Vagina (tissue), 2 donors: Measurements from ENCODE around the gene ACE2. TPM values are rescaled to one million over a fixed set of nuclear protein-coding genes. Genes with fewer than 3 reads are reported as not detected.

Experiments used
- DNase-seq, 2 donors: peaks; one replicate each; pipeline ENCODE4 v3.0.0-alpha.2; 2017; ENCODE audit errors: extremely low spot score in 2 of 2
- H3K27ac ChIP-seq: fragments of 200-600 bp; sonication (generic); one replicate; pipeline ENCODE4 v1.5.1; 2019
- H3K27me3 ChIP-seq: fragments of 200-600 bp; sonication (generic); one replicate; pipeline ENCODE4 v1.5.1; 2019
- H3K36me3 ChIP-seq, 2 donors: fragments of 200-600 bp; sonication (generic); one replicate each; pipeline ENCODE4 v1.5.1; 2017 to 2019
- H3K4me1 ChIP-seq: fragments of 200-600 bp; sonication (generic); one replicate; pipeline ENCODE4 v1.5.1; 2019
- H3K4me3 ChIP-seq, 2 donors: fragments of 200-600 bp; sonication (generic); 1 replicate in 1 of 2; 2 replicates in 1 of 2; pipeline ENCODE4 v1.5.1; 2016 to 2019
- H3K9me3 ChIP-seq: fragments of 200-600 bp; sonication (generic); one replicate; pipeline ENCODE4 v1.5.1; 2019
- POLR2A ChIP-seq, 2 donors: fragments of 450-650 bp; IDR thresholded peaks; one replicate each; pipeline ENCODE4 v1.6.1; 2017; ENCODE audit warnings: antibody characterized with exemption in 2 of 2, mild to moderate bottlenecking in 2 of 2, moderate library complexity in 2 of 2
- POLR2AphosphoS5 ChIP-seq, 2 donors: sonication (generic); formaldehyde crosslinking; IDR thresholded peaks; one replicate each; pipeline ENCODE4 v1.9.0; 2017; ENCODE audit warnings: antibody characterized with exemption in 2 of 2, mild to moderate bottlenecking in 2 of 2, low read depth in 1 of 2; ENCODE audit not compliant: insufficient read depth in 1 of 2
- intact Hi-C: fragments of 100-400 bp; cut with DNase I; formaldehyde crosslinking; loops from one replicate; pipeline ENCODE4 v1.15.1; 2023
- total RNA-seq: library from RNA; depleted of rRNA; stranded (reverse); fragments of >200 nt; gene quantifications from one replicate; pipeline ENCODE4 v1.2.3, GENCODE V29; 2016
- TF ChIP-seq, protein P1 (sequence below), 3 experiments: fragments of 450-650 bp in 2 of 3; fragments of 200-600 bp in 1 of 3; sonication (generic) in 1 of 3; IDR thresholded peaks; one replicate each; pipeline ENCODE4 v1.5.1; 2017 to 2019; ENCODE audit warnings: antibody characterized with exemption in 3 of 3, mild to moderate bottlenecking in 2 of 3, moderate library complexity in 2 of 3

Gene ACE2
- total RNA-seq, 1 donor from 2014 or later, result 0.49 TPM

DNA sequence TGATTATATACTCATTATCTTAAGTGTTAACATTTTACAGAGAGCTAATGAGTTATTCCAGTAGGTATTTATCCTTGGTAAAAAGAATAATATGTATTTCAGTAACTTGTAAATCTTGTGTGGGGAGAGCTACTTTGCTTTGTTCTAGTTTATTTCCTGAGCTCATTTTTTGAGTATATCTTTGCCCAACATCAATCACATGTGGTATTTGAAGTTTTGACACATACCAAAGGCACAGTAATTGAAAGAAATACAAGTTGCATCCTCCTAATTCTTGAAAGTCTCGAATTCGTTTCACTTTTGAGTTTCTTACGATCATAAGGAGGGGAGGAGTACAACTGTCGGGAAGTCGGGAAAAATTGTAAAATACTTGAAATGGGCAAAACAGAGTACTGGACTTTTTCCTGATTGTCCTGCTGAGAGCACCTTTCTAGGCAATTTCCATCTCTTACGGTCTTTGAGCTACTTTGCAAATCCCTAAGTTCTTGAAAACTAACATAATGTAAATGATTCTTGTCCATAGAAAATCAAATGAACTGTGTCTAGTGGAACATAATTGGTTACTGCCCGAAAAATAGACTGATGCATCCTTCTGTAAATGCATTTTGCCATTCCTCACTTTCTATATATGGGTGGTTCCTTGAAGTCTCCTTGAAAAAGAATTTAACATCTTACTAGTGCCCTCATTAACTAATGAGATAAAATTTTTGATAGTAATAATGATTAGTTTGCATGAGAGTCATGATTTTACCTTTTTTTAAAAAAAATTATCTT lies 43.2 kb upstream of the ACE2 start:
- Histone ChIP-seq H3K27me3 (no peaks in the 10 kb centered on the region), H3K36me3 (no peaks in the 10 kb centered on the region), H3K4me3 (no peak overlapping the region), H3K27ac (no peak overlapping the region), H3K9me3 (no peaks in the 10 kb centered on the region), H3K4me1 (no peaks in the 10 kb centered on the region)
- no peak for DNase-seq
- TF ChIP-seq POLR2AphosphoS5 (IDR thresholded peaks at IDR 0.05; ENCODE audit: insufficient read depth in 1 of 2, low read depth in 1 of 2) (no peak), POLR2A (IDR thresholded peaks at IDR 0.05) (no peak)
- TF ChIP-seq, protein P1, sequence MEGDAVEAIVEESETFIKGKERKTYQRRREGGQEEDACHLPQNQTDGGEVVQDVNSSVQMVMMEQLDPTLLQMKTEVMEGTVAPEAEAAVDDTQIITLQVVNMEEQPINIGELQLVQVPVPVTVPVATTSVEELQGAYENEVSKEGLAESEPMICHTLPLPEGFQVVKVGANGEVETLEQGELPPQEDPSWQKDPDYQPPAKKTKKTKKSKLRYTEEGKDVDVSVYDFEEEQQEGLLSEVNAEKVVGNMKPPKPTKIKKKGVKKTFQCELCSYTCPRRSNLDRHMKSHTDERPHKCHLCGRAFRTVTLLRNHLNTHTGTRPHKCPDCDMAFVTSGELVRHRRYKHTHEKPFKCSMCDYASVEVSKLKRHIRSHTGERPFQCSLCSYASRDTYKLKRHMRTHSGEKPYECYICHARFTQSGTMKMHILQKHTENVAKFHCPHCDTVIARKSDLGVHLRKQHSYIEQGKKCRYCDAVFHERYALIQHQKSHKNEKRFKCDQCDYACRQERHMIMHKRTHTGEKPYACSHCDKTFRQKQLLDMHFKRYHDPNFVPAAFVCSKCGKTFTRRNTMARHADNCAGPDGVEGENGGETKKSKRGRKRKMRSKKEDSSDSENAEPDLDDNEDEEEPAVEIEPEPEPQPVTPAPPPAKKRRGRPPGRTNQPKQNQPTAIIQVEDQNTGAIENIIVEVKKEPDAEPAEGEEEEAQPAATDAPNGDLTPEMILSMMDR (IDR thresholded peaks at IDR 0.05), result no peak
- intact Hi-C loops, result no loop called here

- Histone ChIP-seq H3K27me3 (no peaks in the 10 kb centered on the region), H3K4me1 (no peaks in the 10 kb centered on the region), H3K36me3 (no peaks in the 10 kb centered on the region), H3K27ac (no peak overlapping the region), H3K4me3 (no peak overlapping the region), H3K9me3 (no peaks in the 10 kb centered on the region)
- TF ChIP-seq, protein P1 (IDR thresholded peaks at IDR 0.05), result no peak
- no peak for TF ChIP-seq POLR2A (IDR thresholded peaks at IDR 0.05)
- no peak for TF ChIP-seq POLR2AphosphoS5 (IDR thresholded peaks at IDR 0.05; ENCODE audit: insufficient read depth in 1 of 2, low read depth in 1 of 2)
- no peak for DNase-seq
- intact Hi-C loops, result no loop called here
Observed at GRCh38 chrX:15631637-15632036, 30.9 kb upstream of the ACE2 start.

- DNase-seq, result no peak
- Histone ChIP-seq H3K4me1 (no peaks in the 10 kb centered on the region), H3K36me3 (no peaks in the 10 kb centered on the region), H3K27me3 (no peaks in the 10 kb centered on the region), H3K4me3 (no peak overlapping the region), H3K27ac (no peak overlapping the region), H3K9me3 (no peaks in the 10 kb centered on the region)
- intact Hi-C loops, result no loop called here
- TF ChIP-seq, protein P1 (IDR thresholded peaks at IDR 0.05), result no peak
- TF ChIP-seq POLR2AphosphoS5 (IDR thresholded peaks at IDR 0.05; ENCODE audit: insufficient read depth in 1 of 2, low read depth in 1 of 2), result no peak
- no peak for TF ChIP-seq POLR2A (IDR thresholded peaks at IDR 0.05)
Observed at GRCh38 chrX:15623054-15623453, 22.3 kb upstream of the ACE2 start.

GRCh38 chrX:15619053-15619755 lies 18.4 kb upstream of the ACE2 start:
- H3K9me3 ChIP-seq, result no peaks in the 10 kb centered on the region
- H3K27ac ChIP-seq, result no peak overlapping the region
- intact Hi-C loops, result no loop called here
- no peaks in the 10 kb centered on the region for H3K27me3 ChIP-seq
- no peak for TF ChIP-seq POLR2AphosphoS5 (IDR thresholded peaks at IDR 0.05; ENCODE audit: insufficient read depth in 1 of 2, low read depth in 1 of 2)
- TF ChIP-seq, protein P1 (IDR thresholded peaks at IDR 0.05), result no peak
- no peak for TF ChIP-seq POLR2A (IDR thresholded peaks at IDR 0.05)
- H3K4me3 ChIP-seq, result no peak overlapping the region
- DNase-seq, result no peak
- no peaks in the 10 kb centered on the region for H3K36me3 ChIP-seq
- H3K4me1 ChIP-seq, result no peaks in the 10 kb centered on the region

DNA sequence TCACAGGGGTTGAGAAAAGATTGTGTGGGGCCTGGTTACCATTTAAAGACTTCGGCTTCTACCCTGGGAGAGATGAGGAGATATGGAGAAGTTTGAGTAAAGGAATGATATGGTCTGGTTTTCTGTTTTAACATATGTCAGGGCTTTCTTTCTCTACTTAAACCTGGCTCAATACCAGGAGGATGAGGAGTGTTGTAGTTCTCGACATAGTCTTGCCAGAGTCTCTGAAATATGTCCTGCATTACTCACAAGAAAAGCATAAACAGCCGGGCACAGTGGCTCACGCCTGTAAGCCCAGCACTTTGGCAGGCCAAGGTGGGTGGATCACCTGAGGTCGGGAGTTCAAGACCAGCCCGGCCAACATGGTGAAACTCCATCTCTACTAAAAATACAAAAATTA lies 16.4 kb upstream of the ACE2 start:
- Histone ChIP-seq H3K36me3 (no peaks in the 10 kb centered on the region), H3K4me3 (no peak overlapping the region), H3K4me1 (no peaks in the 10 kb centered on the region), H3K27me3 (no peaks in the 10 kb centered on the region), H3K27ac (no peak overlapping the region), H3K9me3 (no peaks in the 10 kb centered on the region)
- intact Hi-C loops, result no loop called here
- TF ChIP-seq POLR2AphosphoS5 (IDR thresholded peaks at IDR 0.05; ENCODE audit: insufficient read depth in 1 of 2, low read depth in 1 of 2), result no peak
- no peak for TF ChIP-seq POLR2A (IDR thresholded peaks at IDR 0.05)
- TF ChIP-seq, protein P1 (IDR thresholded peaks at IDR 0.05), result no peak
- no peak for DNase-seq
